ENCODE data around the gene GABBR1.
"Not testable (repeated sequence)": the region's sequence is repeated elsewhere in the genome, so short reads cannot be mapped to it uniquely, and the experiment has no call there.

The GABBR1 gene
- total RNA-seq = 0.46 to 13.8 (median 1.9) reads per million in 18 experiments

GRCh38 chr6:29632789-29633533 is at the start of gene GABBR1:
Gene GABBR1, minus strand, starts transcription at chr6:29633183. Its CDS starts 798 bp downstream, at chr6:29632385.
- DNase-seq = peak; percentile 61 to 63

GRCh38 chr6:29681811-29682210 is 48.8 kb upstream of the GABBR1 start:
- no peak for DNase-seq

GRCh38 chr6:29680904-29681303 is 47.9 kb upstream of the GABBR1 start, which contains the start of gene ZFP57:
Gene ZFP57, minus strand, starts transcription at chr6:29681152. Its CDS starts 4,149 bp downstream, at chr6:29677003.
- DNase-seq = no peak

- no peak for DNase-seq
Observed at GRCh38 chr6:29680416-29680815, 47.4 kb upstream of the GABBR1 start.

- DNase-seq = no peak
Observed at GRCh38 chr6:29679962-29680361, 47.0 kb upstream of the GABBR1 start.

- no peak for DNase-seq
Observed at GRCh38 chr6:29678114-29678513, 45.1 kb upstream of the GABBR1 start.

GRCh38 chr6:29676981-29677601 is 44.1 kb upstream of the GABBR1 start:
- DNase-seq = peak; percentile 10 to 22

- DNase-seq = no peak
Observed at GRCh38 chr6:29675561-29675960, 42.6 kb upstream of the GABBR1 start.

GRCh38 chr6:29674008-29674407 is 41.0 kb upstream of the GABBR1 start:
- DNase-seq = no peak

GRCh38 chr6:29673161-29673560 is 40.2 kb upstream of the GABBR1 start:
- DNase-seq = no peak

- not testable (repeated sequence) for DNase-seq
Observed at GRCh38 chr6:29672116-29672515, 39.1 kb upstream of the GABBR1 start.

GRCh38 chr6:29671026-29671425 is 38.0 kb upstream of the GABBR1 start:
- no peak for DNase-seq

- DNase-seq = no peak
Observed at GRCh38 chr6:29667158-29667557, 34.2 kb upstream of the GABBR1 start.

- no peak for DNase-seq
Observed at GRCh38 chr6:29666826-29667130, 33.8 kb upstream of the GABBR1 start.

GRCh38 chr6:29665942-29666825 is 33.2 kb upstream of the GABBR1 start:
- peak; percentile 13 to 35 for DNase-seq

GRCh38 chr6:29663300-29664042 is 30.5 kb upstream of the GABBR1 start:
- no peak for DNase-seq

- DNase-seq = not testable (repeated sequence)
Observed at GRCh38 chr6:29661502-29662141, 28.6 kb upstream of the GABBR1 start.

GRCh38 chr6:29661071-29661470 is 28.1 kb upstream of the GABBR1 start:
- DNase-seq = no peak

GRCh38 chr6:29656798-29657197 is 23.8 kb upstream of the GABBR1 start, which contains the start of gene MOG:
Gene MOG, plus strand, starts transcription at chr6:29657092. Its CDS starts 118 bp downstream, at chr6:29657210.
- DNase-seq = no peak

GRCh38 chr6:29656157-29656556 is 23.2 kb upstream of the GABBR1 start:
- DNase-seq = no peak

- no peak for DNase-seq
Observed at GRCh38 chr6:29655658-29656057, 22.7 kb upstream of the GABBR1 start.

All from inflammatory macrophage (primary cell).